ENCODE measurements around the gene JADE1. TPM values are rescaled to one million over a fixed set of nuclear protein-coding genes. Genes with fewer than 3 reads are reported as not detected.

The JADE1 gene
- total RNA-seq, 1 experiment from 2014 or later, result 192 TPM

DNA sequence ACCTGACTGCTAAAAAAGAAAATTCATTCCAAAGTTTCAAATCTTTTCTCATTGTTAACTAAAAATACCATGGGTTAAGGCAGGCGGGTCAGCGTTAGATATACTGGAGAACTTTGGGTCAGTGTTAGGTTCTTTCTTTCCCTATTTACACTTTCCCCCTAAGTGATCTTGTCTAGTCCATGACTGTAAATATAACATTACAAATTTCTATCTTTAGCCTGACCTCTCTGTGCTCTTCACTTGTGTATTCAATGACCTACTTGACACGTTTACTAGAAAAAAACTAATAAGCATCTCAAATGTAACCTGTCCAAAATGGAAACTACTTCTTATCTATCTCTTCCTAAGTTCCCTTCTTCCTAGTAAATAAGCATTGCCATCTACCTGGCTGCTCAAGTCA lies 95.3 kb downstream of the JADE1 start:
- Histone ChIP-seq H3K18ac (ENCODE audit: insufficient read length, low read depth, low read length) (no peak overlapping the region), H4K5ac (ENCODE audit: insufficient read length, low read depth, low read length) (no peak overlapping the region), H2AFZ (ENCODE audit: low read length) (no peak overlapping the region), H3K14ac (ENCODE audit: insufficient read depth, low read length) (no peak overlapping the region), H3K27ac (ENCODE audit: insufficient read length, low read depth, low read length) (no peak overlapping the region), H4K8ac (replicated peaks; ENCODE audit: insufficient read length, low read depth, low read length) (no peak overlapping the region), H2BK120ac (ENCODE audit: low read depth, low read length, poor library complexity, severe bottlenecking) (no peak overlapping the region), H3K9ac (ENCODE audit: extremely low read depth, insufficient read length, low read length) (no peak overlapping the region), H3K56ac (ENCODE audit: insufficient read length, low read depth, low read length) (no peak overlapping the region), H3T11ph (ENCODE audit: low read length) (no peak overlapping the region), H3K4me1 (ENCODE audit: insufficient read depth, low read length) (no peaks in the 10 kb centered on the region), H3K9me3 (ENCODE audit: control insufficient read depth, low read depth, low read length) (no peaks in the 10 kb centered on the region), H2BK20ac (ENCODE audit: low read depth, low read length, poor library complexity, severe bottlenecking) (no peak overlapping the region), H3K27me3 (ENCODE audit: insufficient read depth, low read length) (no peaks in the 10 kb centered on the region), H3K4me2 (ENCODE audit: insufficient read depth, insufficient read length, low read length) (no peak overlapping the region), H3K79me2 (ENCODE audit: insufficient read depth, low read length) (no peaks in the 10 kb centered on the region), H3K23me2 (ENCODE audit: insufficient read length, low read depth, low read length, poor library complexity, severe bottlenecking) (no peaks in the 10 kb centered on the region), H4K91ac (ENCODE audit: insufficient read length, low read depth, low read length) (no peak overlapping the region), H3K4ac (ENCODE audit: low read depth, low read length) (no peak overlapping the region), H2BK5ac (ENCODE audit: insufficient read length, low read length) (no peak overlapping the region), H2BK15ac (ENCODE audit: low read depth, low read length) (no peak overlapping the region), H3K23ac (ENCODE audit: insufficient read length, low read depth, low read length) (no peak overlapping the region), H2AK5ac (ENCODE audit: insufficient read length, low read length) (no peak overlapping the region), H2BK12ac (ENCODE audit: insufficient read length, low read depth, low read length) (no peak overlapping the region), H3K79me1 (ENCODE audit: insufficient read depth, low read depth, low read length, poor library complexity, severe bottlenecking) (no peaks in the 10 kb centered on the region), H4K20me1 (ENCODE audit: control insufficient read depth, insufficient read depth, insufficient read length) (no peaks in the 10 kb centered on the region)
- H3K27me3 Mint-ChIP-seq (ENCODE audit: low read depth), result no peaks in the 10 kb centered on the region
- no peaks in the 10 kb centered on the region for H3K36me3 Mint-ChIP-seq (ENCODE audit: insufficient read depth in 1 of 3, low read depth in 3 of 3)
- no peak overlapping the region for H3K27ac Mint-ChIP-seq
- H3K4me3 Mint-ChIP-seq, result no peak overlapping the region
- DNase-seq, result no peak
- H3K9me3 Mint-ChIP-seq, result no peaks in the 10 kb centered on the region
- H3K4me1 Mint-ChIP-seq, result no peaks in the 10 kb centered on the region
- WGBS (ENCODE audit: extremely low coverage, insufficient read length, low lambda C conversion rate), result no CpG with 5 or more reads among the region's 3 CpGs
- no peak for TF ChIP-seq CTCF (conservative IDR thresholded peaks at IDR 0.05)

All from H9 (cell line).